ENCODE measurements around the gene MEGF11.

DNA sequence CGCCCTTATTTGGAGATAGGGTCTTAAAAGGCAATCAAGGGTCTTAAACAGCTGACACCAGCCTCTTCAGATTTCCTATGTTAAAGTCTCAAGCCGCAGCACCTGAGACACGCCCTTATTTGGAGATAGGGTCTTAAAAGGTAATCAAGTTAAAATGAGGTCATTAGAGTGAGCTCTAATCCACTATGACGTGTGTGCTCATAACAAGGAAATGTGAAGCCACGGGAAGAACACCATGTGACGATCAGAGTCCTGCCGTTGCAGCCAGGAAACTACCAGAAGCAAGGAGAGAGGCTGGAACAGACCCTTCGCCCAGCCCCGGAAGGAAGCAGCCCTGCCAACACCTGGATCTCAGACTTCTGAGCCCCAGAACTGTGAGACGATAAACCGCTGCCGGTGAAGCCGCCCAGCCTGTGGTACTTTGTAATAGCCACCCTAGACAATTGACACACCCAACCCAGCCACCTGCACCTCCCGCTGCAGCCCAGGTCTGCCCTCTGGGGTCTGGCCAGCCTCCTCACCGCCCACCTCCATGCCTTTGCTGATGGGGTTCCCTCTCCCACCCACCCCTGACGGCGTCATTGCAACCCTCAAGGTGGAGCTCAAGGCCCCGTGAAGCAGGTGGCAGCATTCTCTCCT, 137.9 kb downstream of the MEGF11 start:
- TF ChIP-seq ZNF274 (IDR thresholded peaks at IDR 0.05; ENCODE audit: low read depth, low read length) (no peak), SUZ12 (IDR thresholded peaks at IDR 0.05; ENCODE audit: extremely low read depth, insufficient read depth, insufficient read length) (no peak)
